HL-60 (cell line): ENCODE results near the gene ATP8B4.

Experiments used
- DNase-seq, 2 experiments: peaks; one replicate each; pipeline ENCODE4 v3.0.0-alpha.2; 2010 to 2020; ENCODE audit warnings: low read depth in 1 of 2, low spot score in 1 of 2
- H3K27ac ChIP-seq: fragments of 250-450 bp; sonication (Bioruptor Pico); replicated peaks from 2 replicates; pipeline ENCODE4 v1.5.1; 2020; ENCODE audit warnings: mild to moderate bottlenecking, moderate library complexity
- H3K27me3 ChIP-seq: fragments of 250-450 bp; sonication (Bioruptor Pico); 2 replicates; pipeline ENCODE4 v1.5.1; 2021; ENCODE audit warnings: mild to moderate bottlenecking, moderate library complexity; ENCODE audit not compliant: insufficient read depth, poor library complexity, severe bottlenecking
- H3K4me3 ChIP-seq: replicated peaks from 2 replicates; pipeline ENCODE4 v1.5.1; 2011; ENCODE audit warnings: mild to moderate bottlenecking, control low read depth, low read length; ENCODE audit not compliant: insufficient read depth
- GABPA ChIP-seq: IDR thresholded peaks from 2 replicates; pipeline ENCODE4 v1.6.1; 2012; ENCODE audit warnings: low read depth
- POLR2AphosphoS5 ChIP-seq: IDR thresholded peaks from 2 replicates; pipeline ENCODE4 v1.6.1; 2012; ENCODE audit warnings: low read depth
- SPI1 ChIP-seq: IDR thresholded peaks from 2 replicates; pipeline ENCODE4 v1.6.1; 2012; ENCODE audit warnings: low read depth, mild to moderate bottlenecking, borderline replicate concordance
- TF ChIP-seq, protein P1 (sequence below): IDR thresholded peaks from one replicate; pipeline ENCODE4 v1.5.1; 2011; ENCODE audit warnings: low read length, control low read depth, inconsistent platforms; ENCODE audit not compliant: insufficient read depth
- TF ChIP-seq, protein P2 (sequence below): IDR thresholded peaks from 2 replicates; pipeline ENCODE4 v1.6.1; 2012; ENCODE audit warnings: low read depth; ENCODE audit not compliant: insufficient replicate concordance

ATP8B4 gene

DNA sequence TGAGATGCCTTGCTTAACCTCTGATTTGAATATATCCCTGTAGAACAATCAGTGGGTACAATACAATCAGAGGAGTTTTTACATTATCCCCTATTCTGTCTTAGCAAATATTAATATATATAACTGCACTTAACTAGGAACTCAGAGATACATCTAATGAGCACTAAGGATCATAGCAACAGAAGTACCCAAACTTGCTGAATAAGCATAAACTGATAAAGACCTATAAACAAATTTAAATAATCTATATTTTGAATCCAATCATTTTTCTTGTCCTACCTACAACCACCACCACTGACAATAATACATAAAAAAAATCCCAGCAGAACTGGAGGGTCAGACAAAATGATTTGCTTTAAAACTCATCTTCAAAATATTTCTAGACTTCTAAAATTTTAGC lies 106.2 kb downstream of the ATP8B4 start:
- Histone ChIP-seq H3K4me3 (no peak overlapping the region), H3K27ac (no peak overlapping the region), H3K27me3 (no peaks in the 10 kb centered on the region)
- DNase-seq, result no peak
- TF ChIP-seq, protein P1, sequence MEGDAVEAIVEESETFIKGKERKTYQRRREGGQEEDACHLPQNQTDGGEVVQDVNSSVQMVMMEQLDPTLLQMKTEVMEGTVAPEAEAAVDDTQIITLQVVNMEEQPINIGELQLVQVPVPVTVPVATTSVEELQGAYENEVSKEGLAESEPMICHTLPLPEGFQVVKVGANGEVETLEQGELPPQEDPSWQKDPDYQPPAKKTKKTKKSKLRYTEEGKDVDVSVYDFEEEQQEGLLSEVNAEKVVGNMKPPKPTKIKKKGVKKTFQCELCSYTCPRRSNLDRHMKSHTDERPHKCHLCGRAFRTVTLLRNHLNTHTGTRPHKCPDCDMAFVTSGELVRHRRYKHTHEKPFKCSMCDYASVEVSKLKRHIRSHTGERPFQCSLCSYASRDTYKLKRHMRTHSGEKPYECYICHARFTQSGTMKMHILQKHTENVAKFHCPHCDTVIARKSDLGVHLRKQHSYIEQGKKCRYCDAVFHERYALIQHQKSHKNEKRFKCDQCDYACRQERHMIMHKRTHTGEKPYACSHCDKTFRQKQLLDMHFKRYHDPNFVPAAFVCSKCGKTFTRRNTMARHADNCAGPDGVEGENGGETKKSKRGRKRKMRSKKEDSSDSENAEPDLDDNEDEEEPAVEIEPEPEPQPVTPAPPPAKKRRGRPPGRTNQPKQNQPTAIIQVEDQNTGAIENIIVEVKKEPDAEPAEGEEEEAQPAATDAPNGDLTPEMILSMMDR, result no peak
- TF ChIP-seq GABPA, result no peak
- TF ChIP-seq SPI1, result no peak
- TF ChIP-seq, protein P2, sequence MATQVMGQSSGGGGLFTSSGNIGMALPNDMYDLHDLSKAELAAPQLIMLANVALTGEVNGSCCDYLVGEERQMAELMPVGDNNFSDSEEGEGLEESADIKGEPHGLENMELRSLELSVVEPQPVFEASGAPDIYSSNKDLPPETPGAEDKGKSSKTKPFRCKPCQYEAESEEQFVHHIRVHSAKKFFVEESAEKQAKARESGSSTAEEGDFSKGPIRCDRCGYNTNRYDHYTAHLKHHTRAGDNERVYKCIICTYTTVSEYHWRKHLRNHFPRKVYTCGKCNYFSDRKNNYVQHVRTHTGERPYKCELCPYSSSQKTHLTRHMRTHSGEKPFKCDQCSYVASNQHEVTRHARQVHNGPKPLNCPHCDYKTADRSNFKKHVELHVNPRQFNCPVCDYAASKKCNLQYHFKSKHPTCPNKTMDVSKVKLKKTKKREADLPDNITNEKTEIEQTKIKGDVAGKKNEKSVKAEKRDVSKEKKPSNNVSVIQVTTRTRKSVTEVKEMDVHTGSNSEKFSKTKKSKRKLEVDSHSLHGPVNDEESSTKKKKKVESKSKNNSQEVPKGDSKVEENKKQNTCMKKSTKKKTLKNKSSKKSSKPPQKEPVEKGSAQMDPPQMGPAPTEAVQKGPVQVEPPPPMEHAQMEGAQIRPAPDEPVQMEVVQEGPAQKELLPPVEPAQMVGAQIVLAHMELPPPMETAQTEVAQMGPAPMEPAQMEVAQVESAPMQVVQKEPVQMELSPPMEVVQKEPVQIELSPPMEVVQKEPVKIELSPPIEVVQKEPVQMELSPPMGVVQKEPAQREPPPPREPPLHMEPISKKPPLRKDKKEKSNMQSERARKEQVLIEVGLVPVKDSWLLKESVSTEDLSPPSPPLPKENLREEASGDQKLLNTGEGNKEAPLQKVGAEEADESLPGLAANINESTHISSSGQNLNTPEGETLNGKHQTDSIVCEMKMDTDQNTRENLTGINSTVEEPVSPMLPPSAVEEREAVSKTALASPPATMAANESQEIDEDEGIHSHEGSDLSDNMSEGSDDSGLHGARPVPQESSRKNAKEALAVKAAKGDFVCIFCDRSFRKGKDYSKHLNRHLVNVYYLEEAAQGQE, result no peak
- TF ChIP-seq POLR2AphosphoS5, result no peak

DNA sequence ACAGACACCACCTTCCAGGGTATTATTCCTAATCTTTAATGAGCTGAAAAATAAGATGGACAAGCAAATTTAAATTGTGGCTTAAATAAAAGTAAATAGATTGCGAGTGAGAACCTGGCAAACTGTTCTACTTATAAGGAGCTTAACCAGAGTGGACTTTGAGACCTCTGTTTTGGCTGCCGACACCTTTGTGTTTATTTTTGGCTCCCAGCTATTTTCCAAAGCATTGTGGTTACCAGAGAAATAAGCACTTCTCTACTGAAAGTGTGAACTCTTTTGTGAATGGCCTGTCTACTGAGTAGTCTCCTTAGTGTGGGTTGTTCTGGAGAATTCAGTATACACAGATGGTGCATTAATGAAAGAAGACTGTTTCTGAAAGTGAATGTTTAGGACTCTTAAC lies 109.4 kb downstream of the ATP8B4 start:
- no peaks in the 10 kb centered on the region for H3K27me3 ChIP-seq
- no peak overlapping the region for H3K27ac ChIP-seq
- no peak for DNase-seq
- no peak overlapping the region for H3K4me3 ChIP-seq
- TF ChIP-seq SPI1, result no peak
- TF ChIP-seq, protein P2, result no peak
- TF ChIP-seq, protein P1, result no peak
- no peak for TF ChIP-seq POLR2AphosphoS5
- TF ChIP-seq GABPA, result no peak

DNA sequence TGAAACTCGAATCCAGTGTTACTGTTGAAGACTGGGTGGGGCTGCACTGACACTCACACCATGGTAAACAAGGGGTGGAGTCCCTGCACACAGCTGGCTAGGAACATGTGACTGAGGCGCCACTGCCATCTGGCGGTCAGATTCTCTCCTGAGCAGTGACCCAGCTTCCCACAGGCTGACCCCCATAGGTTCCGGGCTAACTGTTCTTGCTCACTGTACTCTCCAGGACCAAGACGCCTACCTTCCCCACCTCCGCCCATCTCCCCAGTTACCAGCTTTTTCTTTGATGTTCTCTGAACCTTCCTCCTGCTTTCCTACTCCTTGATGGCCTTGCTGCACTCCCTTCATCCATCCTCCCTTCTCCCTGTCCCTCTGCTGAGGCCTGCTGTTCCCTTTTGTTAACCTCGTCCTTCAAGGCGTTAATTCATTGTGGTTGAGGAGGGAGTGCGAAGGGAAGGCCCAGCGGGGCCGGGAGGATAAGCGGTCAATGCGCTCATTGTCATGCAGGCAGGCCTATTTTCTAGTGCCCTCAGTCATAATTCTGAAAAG lies 115.2 kb downstream of the ATP8B4 start:
- TF ChIP-seq, protein P2, result no peak
- TF ChIP-seq SPI1 (no peak), GABPA (no peak), POLR2AphosphoS5 (no peak)
- TF ChIP-seq, protein P1, result peak; percentile 46
- no peak overlapping the region for H3K27ac ChIP-seq

More for the DNA sequence above, 115.2 kb downstream of the ATP8B4 start:
- no peak overlapping the region for H3K4me3 ChIP-seq
- no peaks in the 10 kb centered on the region for H3K27me3 ChIP-seq
- peak; percentile 23 to 60 for DNase-seq
